Cortex of kidney (tissue), 1 donor: Measurements from ENCODE around the gene GYPC.

ENCODE experiments used
- DNase-seq: peaks from one replicate; lab custom pipeline; 2025; lab: John Stamatoyannopoulos, UW

The GYPC gene

GRCh38 chr2:126650994-126651393, 5.0 kb upstream of the GYPC start:
- DNase-seq, result no peak

GRCh38 chr2:126652323-126652891, 3.6 kb upstream of the GYPC start:
- no peak for DNase-seq

GRCh38 chr2:126653109-126653508, 2.8 kb upstream of the GYPC start:
- DNase-seq, result no peak

- DNase-seq, result no peak
These were observed 2.2 kb upstream of the GYPC start for GRCh38 chr2:126653761-126654160.

- no peak for DNase-seq
These were observed 907 bp upstream of the GYPC start for GRCh38 chr2:126655051-126655450.

- DNase-seq, result no peak
These were observed 631 bp downstream of the GYPC start for GRCh38 chr2:126656431-126657147.

- no peak for DNase-seq
These were observed 1.2 kb downstream of the GYPC start for GRCh38 chr2:126657148-126657635.

- no peak for DNase-seq
These were observed 1.8 kb downstream of the GYPC start for GRCh38 chr2:126657636-126658318.

GRCh38 chr2:126658319-126658904, 2.5 kb downstream of the GYPC start:
- no peak for DNase-seq

- DNase-seq, result no peak
These were observed 3.1 kb downstream of the GYPC start for GRCh38 chr2:126658905-126659561.

GRCh38 chr2:126659562-126660467, 3.9 kb downstream of the GYPC start:
- no peak for DNase-seq

- no peak for DNase-seq
These were observed 5.0 kb downstream of the GYPC start for GRCh38 chr2:126660971-126661370.

- no peak for DNase-seq
These were observed 5.9 kb downstream of the GYPC start for GRCh38 chr2:126661702-126662500.

GRCh38 chr2:126662621-126663020, 6.7 kb downstream of the GYPC start:
- no peak for DNase-seq

- no peak for DNase-seq
These were observed 7.4 kb downstream of the GYPC start for GRCh38 chr2:126663184-126663963.

- DNase-seq, result no peak
These were observed 8.3 kb downstream of the GYPC start for GRCh38 chr2:126664234-126664633.

- no peak for DNase-seq
These were observed 8.7 kb downstream of the GYPC start for GRCh38 chr2:126664639-126665038.

- no peak for DNase-seq
These were observed 9.5 kb downstream of the GYPC start for GRCh38 chr2:126665483-126665882.

- no peak for DNase-seq
These were observed 12.3 kb downstream of the GYPC start for GRCh38 chr2:126668254-126668653.

GRCh38 chr2:126669772-126670171, 13.8 kb downstream of the GYPC start:
- no peak for DNase-seq
